Stimulated activated effector memory CD8-positive, alpha-beta T cell treated with anti-CD3 and anti-CD28 coated beads, Interleukin-12 subunit alpha, Interleukin-12 subunit beta, amount 100 ng/mL, for 72 hours (primary cell): Measurements from ENCODE around the gene SLC24A1.

ENCODE experiments used
- ATAC-seq: fragments of 150-1000 bp; cut with Tn5 transposase; 2 replicates; pipeline ENCODE4 v1.10.0; 2021
- DNase-seq, 2 donors: peaks; one replicate each; pipeline ENCODE4 v3.0.0; 2021 to 2022; ENCODE audit warnings: low spot score in 2 of 2
- H3K27ac Mint-ChIP-seq: one replicate; pipeline ENCODE4 v1.8.0; 2022; ENCODE audit warnings: mild to moderate bottlenecking, mixed read lengths
- H3K36me3 Mint-ChIP-seq: one replicate; pipeline ENCODE4 v1.8.0; 2022; ENCODE audit warnings: mild to moderate bottlenecking, mixed read lengths
- H3K4me1 Mint-ChIP-seq: one replicate; pipeline ENCODE4 v1.8.0; 2022; ENCODE audit warnings: mixed read lengths
- H3K4me3 Mint-ChIP-seq: one replicate; pipeline ENCODE4 v1.8.0; 2022; ENCODE audit warnings: mild to moderate bottlenecking, mixed read lengths
- H3K9me3 Mint-ChIP-seq: one replicate; pipeline ENCODE4 v1.8.0; 2022; ENCODE audit warnings: mixed read lengths

Gene SLC24A1

GRCh38 chr15:65633752-65634151 lies 12.0 kb downstream of the SLC24A1 start:
- H3K4me3 Mint-ChIP-seq: no peak overlapping the region
- H3K9me3 Mint-ChIP-seq: no peaks in the 10 kb centered on the region
- H3K4me1 Mint-ChIP-seq: peaks cover 41% of the 10 kb centered on the region
- no peak for DNase-seq
- H3K36me3 Mint-ChIP-seq: no peaks in the 10 kb centered on the region
- ATAC-seq: no peak
- no peak overlapping the region for H3K27ac Mint-ChIP-seq

GRCh38 chr15:65634356-65634755 lies 12.6 kb downstream of the SLC24A1 start:
- no peaks in the 10 kb centered on the region for H3K36me3 Mint-ChIP-seq
- H3K27ac Mint-ChIP-seq: no peak overlapping the region
- H3K4me3 Mint-ChIP-seq: no peak overlapping the region
- peaks cover 45% of the 10 kb centered on the region for H3K4me1 Mint-ChIP-seq
- H3K9me3 Mint-ChIP-seq: no peaks in the 10 kb centered on the region
- DNase-seq: no peak
- no peak for ATAC-seq

GRCh38 chr15:65638109-65638508 lies 16.4 kb downstream of the SLC24A1 start:
- no peak overlapping the region for H3K27ac Mint-ChIP-seq
- ATAC-seq: no peak

GRCh38 chr15:65638681-65639089 lies 16.9 kb downstream of the SLC24A1 start:
- peak overlapping the region; percentile 14 for H3K4me3 Mint-ChIP-seq
- DNase-seq (peak in 1 of 2 donors; percentile 14), ATAC-seq (peak; percentile 80)
- peaks cover 16% of the 10 kb centered on the region for H3K4me1 Mint-ChIP-seq
- H3K36me3 Mint-ChIP-seq: no peaks in the 10 kb centered on the region
- no peak overlapping the region for H3K27ac Mint-ChIP-seq
- H3K9me3 Mint-ChIP-seq: no peaks in the 10 kb centered on the region

More at GRCh38 chr15:65638109-65638508, 16.4 kb downstream of the SLC24A1 start:
- H3K36me3 Mint-ChIP-seq: no peaks in the 10 kb centered on the region
- peak overlapping the region; percentile 14 for H3K4me3 Mint-ChIP-seq
- no peak for DNase-seq
- no peaks in the 10 kb centered on the region for H3K9me3 Mint-ChIP-seq
- H3K4me1 Mint-ChIP-seq: peaks cover 18% of the 10 kb centered on the region

- DNase-seq (no peak), ATAC-seq (no peak)
- Mint-ChIP-seq H3K9me3 (no peaks in the 10 kb centered on the region), H3K36me3 (peaks cover under 1% of the 10 kb centered on the region), H3K27ac (peak overlapping the region; percentile 46), H3K4me3 (no peak overlapping the region), H3K4me1 (peaks cover 8% of the 10 kb centered on the region)
Measured at GRCh38 chr15:65639509-65639908, 17.8 kb downstream of the SLC24A1 start.

GRCh38 chr15:65641768-65642475 lies 20.2 kb downstream of the SLC24A1 start:
- Mint-ChIP-seq H3K4me1 (peaks cover 8% of the 10 kb centered on the region), H3K4me3 (no peak overlapping the region), H3K9me3 (no peaks in the 10 kb centered on the region), H3K36me3 (peaks cover 4% of the 10 kb centered on the region), H3K27ac (peak overlapping the region; percentile 72)
- DNase-seq (no peak), ATAC-seq (no peak)

- DNase-seq (no peak), ATAC-seq (no peak)
- peak overlapping the region; percentile 26 for H3K27ac Mint-ChIP-seq
- H3K9me3 Mint-ChIP-seq: no peaks in the 10 kb centered on the region
- H3K4me1 Mint-ChIP-seq: peaks cover 8% of the 10 kb centered on the region
- H3K4me3 Mint-ChIP-seq: no peak overlapping the region
- H3K36me3 Mint-ChIP-seq: peaks cover 4% of the 10 kb centered on the region
Measured at GRCh38 chr15:65642594-65642993, 20.9 kb downstream of the SLC24A1 start.

- no peaks in the 10 kb centered on the region for H3K4me1 Mint-ChIP-seq
- no peak overlapping the region for H3K4me3 Mint-ChIP-seq
- ATAC-seq (no peak), DNase-seq (no peak)
- peak overlapping the region; percentile 20 for H3K27ac Mint-ChIP-seq
- H3K9me3 Mint-ChIP-seq: no peaks in the 10 kb centered on the region
- H3K36me3 Mint-ChIP-seq: peaks cover 4% of the 10 kb centered on the region
Measured at GRCh38 chr15:65644282-65644681, 22.5 kb downstream of the SLC24A1 start.

GRCh38 chr15:65645392-65645791 lies 23.7 kb downstream of the SLC24A1 start:
- Mint-ChIP-seq H3K36me3 (peaks cover 5% of the 10 kb centered on the region), H3K27ac (no peak overlapping the region), H3K4me1 (peaks cover 4% of the 10 kb centered on the region), H3K9me3 (no peaks in the 10 kb centered on the region), H3K4me3 (no peak overlapping the region)
- DNase-seq: peak in 1 of 2 donors; percentile 37
- ATAC-seq: no peak

- peak overlapping the region; percentile 20 for H3K27ac Mint-ChIP-seq
- DNase-seq: peak in 1 of 2 donors; percentile 40
- no peaks in the 10 kb centered on the region for H3K9me3 Mint-ChIP-seq
- no peak overlapping the region for H3K4me3 Mint-ChIP-seq
- ATAC-seq: no peak
- peaks cover 15% of the 10 kb centered on the region for H3K36me3 Mint-ChIP-seq
- H3K4me1 Mint-ChIP-seq: peaks cover 8% of the 10 kb centered on the region
Measured at GRCh38 chr15:65646486-65646885, 24.7 kb downstream of the SLC24A1 start.

- H3K27ac Mint-ChIP-seq: peak overlapping the region; percentile 5
- H3K4me1 Mint-ChIP-seq: peaks cover 8% of the 10 kb centered on the region
- ATAC-seq: no peak
- DNase-seq: no peak
- H3K36me3 Mint-ChIP-seq: peaks cover 47% of the 10 kb centered on the region
- H3K9me3 Mint-ChIP-seq: no peaks in the 10 kb centered on the region
- no peak overlapping the region for H3K4me3 Mint-ChIP-seq
Measured at GRCh38 chr15:65650312-65651041, 28.7 kb downstream of the SLC24A1 start.

- Mint-ChIP-seq H3K27ac (no peak overlapping the region), H3K36me3 (peaks cover 52% of the 10 kb centered on the region), H3K9me3 (no peaks in the 10 kb centered on the region), H3K4me1 (peaks cover 8% of the 10 kb centered on the region), H3K4me3 (no peak overlapping the region)
- ATAC-seq (no peak), DNase-seq (no peak)
Measured at GRCh38 chr15:65651042-65651322, 29.2 kb downstream of the SLC24A1 start.

- no peaks in the 10 kb centered on the region for H3K9me3 Mint-ChIP-seq
- H3K4me3 Mint-ChIP-seq: no peak overlapping the region
- ATAC-seq (no peak), DNase-seq (no peak)
- peaks cover 63% of the 10 kb centered on the region for H3K36me3 Mint-ChIP-seq
- H3K4me1 Mint-ChIP-seq: peaks cover 8% of the 10 kb centered on the region
- peak overlapping the region; percentile 72 for H3K27ac Mint-ChIP-seq
Measured at GRCh38 chr15:65651831-65652749, 30.4 kb downstream of the SLC24A1 start.

GRCh38 chr15:65653341-65653740 lies 31.6 kb downstream of the SLC24A1 start:
- Mint-ChIP-seq H3K4me1 (peaks cover 8% of the 10 kb centered on the region), H3K27ac (peak overlapping the region; percentile 70), H3K36me3 (peaks cover 75% of the 10 kb centered on the region), H3K4me3 (no peak overlapping the region), H3K9me3 (no peaks in the 10 kb centered on the region)
- ATAC-seq: no peak
- DNase-seq: no peak

- DNase-seq (no peak), ATAC-seq (no peak)
- Mint-ChIP-seq H3K27ac (peak overlapping the region; percentile 70), H3K9me3 (no peaks in the 10 kb centered on the region), H3K4me3 (no peak overlapping the region), H3K4me1 (peaks cover 8% of the 10 kb centered on the region), H3K36me3 (peaks cover 82% of the 10 kb centered on the region)
Measured at GRCh38 chr15:65653801-65654521, 32.2 kb downstream of the SLC24A1 start.
